T-helper 2 cell treated with Interferon-gamma antibody and Interleukin-4, amounts not matched to agents 100 ng/mL and 5 ng/mL, for 36 hours (primary cell): ENCODE data around the gene SLC12A7. TPM values are rescaled to one million over a fixed set of nuclear protein-coding genes. Genes with fewer than 3 reads are reported as not detected.
"Not testable (repeated sequence)": the region's sequence is repeated elsewhere in the genome, so short reads cannot be mapped to it uniquely, and the experiment has no call there.

Experiments used
- intact Hi-C: fragments of 100-400 bp; cut with micrococcal nuclease; formaldehyde crosslinking; loops from one replicate; pipeline ENCODE4 v1.15.1; 2023
- total RNA-seq: library from RNA; stranded (reverse); gene quantifications from 2 replicates; pipeline ENCODE4 v1.2.3, GENCODE V29; 2022

SLC12A7 gene
- total RNA-seq, 1 donor from 2014 or later, result 107 TPM

DNA sequence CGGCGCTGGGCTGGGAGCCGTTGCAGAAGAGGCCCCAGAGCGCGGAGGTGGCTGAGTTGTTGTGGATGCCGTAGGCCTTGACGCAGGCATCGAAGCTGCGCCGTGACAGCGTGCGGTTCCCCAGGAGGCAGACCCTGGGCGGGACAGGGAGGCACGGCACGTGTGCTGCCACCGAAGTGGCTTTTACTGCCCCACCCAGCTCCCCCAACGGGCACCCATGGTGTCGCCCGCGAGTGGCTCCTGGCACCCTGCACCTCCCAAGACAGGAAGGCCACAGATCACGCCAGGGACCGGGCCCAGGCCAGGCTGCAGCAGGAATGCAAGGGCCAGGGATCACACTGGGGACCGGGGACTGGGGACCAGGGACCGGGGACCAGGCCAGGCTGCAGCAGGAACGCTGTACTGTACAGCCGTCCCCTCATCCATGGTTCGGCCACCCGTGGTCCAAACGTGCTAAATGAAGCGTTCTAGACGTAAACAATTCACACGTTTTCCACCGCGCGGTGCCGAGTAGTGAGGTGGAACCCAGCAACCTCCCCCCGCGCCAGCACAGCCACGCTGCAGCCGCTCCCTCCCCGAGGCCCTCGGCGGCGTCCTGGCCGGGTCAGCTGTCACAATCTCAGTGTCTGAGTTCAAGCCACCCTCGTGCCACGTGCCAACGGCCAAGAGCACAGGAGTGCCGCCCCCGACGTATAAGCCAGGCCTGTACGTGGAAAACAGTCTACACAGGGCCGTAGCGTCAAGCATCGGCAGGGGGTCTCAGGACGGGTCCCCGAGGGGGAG lies 27.8 kb downstream of the SLC12A7 start:
- intact Hi-C loops, result no loop called here

DNA sequence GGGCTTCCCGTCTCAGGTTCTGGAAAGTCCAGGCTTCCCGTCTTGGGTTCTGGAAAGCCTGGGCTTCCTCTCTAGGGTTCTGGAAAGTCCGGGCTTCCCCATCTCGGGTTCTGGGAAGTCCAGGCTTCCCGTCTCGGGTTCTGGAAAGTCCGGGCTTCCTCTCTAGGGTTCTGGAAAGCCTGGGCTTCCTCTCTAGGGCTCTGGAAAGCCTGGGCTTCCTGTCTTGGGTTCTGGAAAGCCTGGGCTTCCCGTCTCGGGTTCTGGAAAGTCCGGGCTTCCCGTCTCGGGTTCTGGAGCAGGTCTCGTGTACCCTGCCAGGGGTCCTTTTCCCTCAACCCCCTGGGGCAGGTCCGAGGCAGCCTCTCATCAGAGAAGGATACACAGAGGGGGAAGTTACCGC lies 28.8 kb downstream of the SLC12A7 start:
- intact Hi-C loops, result not testable (repeated sequence)

DNA sequence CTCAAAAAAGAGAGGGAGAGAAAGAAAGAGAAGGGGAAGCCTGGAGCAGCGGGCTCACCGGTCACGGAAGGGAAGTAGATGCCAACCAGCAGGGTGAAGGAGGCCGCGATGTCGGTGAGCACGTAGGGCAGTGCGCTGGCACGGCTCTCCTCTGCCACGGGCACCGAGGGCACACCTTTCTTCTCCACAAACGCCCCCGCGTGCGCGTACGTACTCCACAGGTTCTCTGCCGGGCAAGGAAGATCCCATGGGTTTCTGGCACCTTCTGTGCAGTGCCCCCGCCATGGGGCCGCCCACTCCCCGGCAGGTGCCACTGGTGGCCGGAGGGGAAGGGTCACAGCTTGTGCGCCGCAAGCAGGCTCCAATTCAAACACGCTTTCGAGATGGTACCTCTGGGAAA lies 30.3 kb downstream of the SLC12A7 start:
- intact Hi-C loops, result no loop called here

- intact Hi-C loops, result no loop called here
Measured at GRCh38 chr5:1080432-1080831, 31.4 kb downstream of the SLC12A7 start.

GRCh38 chr5:1079961-1080360 lies 31.9 kb downstream of the SLC12A7 start:
- intact Hi-C loops, result no loop called here

DNA sequence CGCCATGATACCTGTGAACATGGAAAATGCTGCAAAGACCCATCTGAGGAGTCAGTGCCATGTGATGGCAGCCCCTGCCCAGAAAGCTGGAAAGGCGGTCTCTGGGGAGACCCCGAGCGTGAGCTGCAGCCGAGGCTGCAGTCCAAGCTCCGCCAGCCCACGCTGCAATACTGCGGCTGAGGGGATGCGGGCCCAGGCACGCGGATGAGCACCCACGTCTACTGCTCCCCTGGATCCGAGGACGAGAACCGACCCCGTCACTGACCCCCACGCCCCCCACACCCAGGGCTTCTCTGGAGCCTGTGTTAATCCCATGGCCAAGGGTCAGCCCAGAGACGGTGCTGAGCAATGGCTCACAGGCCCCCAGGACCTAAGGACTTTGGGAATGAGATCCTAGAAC lies 32.4 kb downstream of the SLC12A7 start:
- intact Hi-C loops, result no loop called here

DNA sequence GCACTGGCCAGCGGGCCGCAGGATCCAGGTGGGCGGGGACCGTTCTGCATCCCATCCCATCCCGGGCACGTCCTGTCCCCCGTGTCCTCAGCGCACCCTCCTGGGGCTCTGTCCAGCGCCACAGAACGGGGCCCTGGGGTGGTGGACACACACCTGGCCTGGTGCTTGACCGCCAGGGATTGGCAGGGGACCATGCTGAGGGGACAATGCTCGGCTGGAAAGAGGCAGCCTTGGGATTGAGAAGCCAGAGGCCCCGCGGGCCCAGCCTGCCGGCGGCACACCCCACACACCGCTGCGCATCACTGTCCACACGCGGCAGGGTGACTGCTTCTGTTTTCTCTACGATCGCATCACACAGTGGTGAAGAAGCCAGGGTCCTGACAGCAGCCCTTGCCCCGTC lies 33.0 kb downstream of the SLC12A7 start:
- intact Hi-C loops, result no loop called here

- intact Hi-C loops, result no loop called here
Measured at GRCh38 chr5:1078206-1078605, 33.7 kb downstream of the SLC12A7 start.

- intact Hi-C loops, result no loop called here
Measured at GRCh38 chr5:1077491-1078020, 34.3 kb downstream of the SLC12A7 start.

- intact Hi-C loops, result no loop called here
Measured at GRCh38 chr5:1077026-1077425, 34.8 kb downstream of the SLC12A7 start.

- intact Hi-C loops, result no loop called here
Measured at GRCh38 chr5:1076406-1076805, 35.5 kb downstream of the SLC12A7 start.

- intact Hi-C loops, result no loop called here
Measured at GRCh38 chr5:1075931-1076330, 35.9 kb downstream of the SLC12A7 start.

GRCh38 chr5:1075555-1075881 lies 36.3 kb downstream of the SLC12A7 start:
- intact Hi-C loops, result no loop called here

DNA sequence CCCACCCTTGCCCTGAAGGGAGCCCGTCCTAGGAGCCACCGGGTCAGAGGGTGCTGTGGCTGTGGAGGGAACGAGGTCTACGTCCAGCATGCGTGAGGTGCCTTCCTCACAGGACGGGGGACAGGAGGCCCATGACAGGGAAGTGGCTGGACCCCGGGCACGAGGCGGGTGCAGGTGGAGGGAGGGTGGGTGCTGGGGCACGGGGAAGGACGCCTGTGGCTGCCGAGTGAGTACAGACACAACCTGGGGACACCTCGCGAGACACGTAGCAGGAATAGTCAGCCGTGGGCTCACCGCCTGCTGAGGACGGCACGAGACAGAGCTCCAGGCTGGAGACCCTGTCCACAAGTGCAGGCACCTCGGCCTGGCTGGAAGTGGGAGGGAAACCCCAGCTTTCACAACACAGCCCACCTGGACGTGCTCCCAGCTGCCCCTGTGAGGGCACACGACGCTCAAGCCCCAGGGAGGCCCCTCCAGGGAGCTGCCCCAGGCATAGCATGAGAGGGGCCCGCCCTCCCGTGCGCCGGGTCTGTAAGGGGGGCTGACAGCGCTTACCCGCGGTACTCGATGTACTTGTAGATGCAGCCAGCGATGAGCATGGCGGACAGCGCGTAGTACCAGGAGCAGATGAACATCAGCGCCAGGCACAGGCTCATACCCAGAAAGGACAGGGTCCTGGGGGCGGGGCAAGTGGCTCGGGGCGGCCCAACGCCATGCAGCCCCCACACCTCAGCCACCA lies 36.9 kb downstream of the SLC12A7 start:
- intact Hi-C loops, result no loop called here

DNA sequence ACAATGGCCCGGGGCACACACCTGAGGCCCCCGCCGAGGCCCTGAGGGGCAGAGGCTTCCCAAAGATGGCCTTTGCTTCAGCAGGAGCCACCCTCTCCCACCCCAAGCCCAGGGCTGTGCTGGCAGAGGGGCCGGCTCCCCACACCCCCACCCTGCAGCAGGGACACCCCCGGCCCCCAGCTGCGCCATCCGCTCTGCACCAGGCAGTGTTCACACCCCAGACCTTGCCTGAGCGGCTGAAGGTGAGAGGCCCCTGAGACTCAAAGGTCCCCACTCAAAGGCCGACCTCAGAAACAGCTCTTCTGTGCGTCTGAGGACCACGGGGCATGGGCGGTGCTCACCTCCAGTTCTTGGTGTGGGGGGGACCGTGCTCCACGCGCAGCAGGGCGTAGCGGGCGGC lies 37.6 kb downstream of the SLC12A7 start:
- intact Hi-C loops, result no loop called here

GRCh38 chr5:1073239-1074102 lies 38.4 kb downstream of the SLC12A7 start:
- intact Hi-C loops, result no loop called here

- intact Hi-C loops, result no loop called here
Measured at GRCh38 chr5:1069720-1070088, 42.2 kb downstream of the SLC12A7 start.

GRCh38 chr5:1068895-1069719 lies 42.8 kb downstream of the SLC12A7 start:
- intact Hi-C loops, result no loop called here

- intact Hi-C loops, result no loop called here
Measured at GRCh38 chr5:1068204-1068894, 43.5 kb downstream of the SLC12A7 start.
